Lung (tissue), 12 donors: Measurements from ENCODE around the gene PFDN1. TPM values are rescaled to one million over a fixed set of nuclear protein-coding genes. Genes with fewer than 3 reads are reported as not detected.

Source experiments
- ATAC-seq: fragments of 200-7000 bp; cut with Tn5 transposase; one replicate; pipeline ENCODE4 v1.9.1; 2020; ENCODE audit warnings: moderate number of reproducible peaks; ENCODE audit not compliant: insufficient read depth, low FRiP score
- DNase-seq, 3 donors: peaks; one replicate each; pipeline ENCODE4 v3.0.0-alpha.2; 2013 to 2017
- H3K27ac ChIP-seq, 2 donors: one replicate each; pipeline ENCODE4 v1.5.1; 2013; ENCODE audit warnings: mild to moderate bottlenecking in 2 of 2, moderate library complexity in 2 of 2, control low read depth in 1 of 2, inconsistent platforms in 1 of 2, low read depth in 1 of 2, low read length in 1 of 2
- H3K27me3 ChIP-seq, 3 donors: one replicate each; pipeline ENCODE4 v1.5.1; 2013; ENCODE audit warnings: low read length in 2 of 3; ENCODE audit not compliant: control insufficient read depth in 3 of 3, insufficient read depth in 3 of 3
- H3K36me3 ChIP-seq, 4 donors: one replicate each; pipeline ENCODE4 v1.5.1; 2013; ENCODE audit warnings: low read length in 4 of 4, mild to moderate bottlenecking in 1 of 4, moderate library complexity in 1 of 4; ENCODE audit not compliant: control insufficient read depth in 4 of 4, insufficient read depth in 4 of 4
- H3K4me1 ChIP-seq, 5 donors: one replicate each; pipeline ENCODE4 v1.5.1; 2013; ENCODE audit warnings: low read length in 5 of 5, mild to moderate bottlenecking in 2 of 5, moderate library complexity in 1 of 5; ENCODE audit not compliant: control insufficient read depth in 5 of 5, insufficient read depth in 5 of 5
- H3K4me3 ChIP-seq: one replicate; pipeline ENCODE4 v1.5.1; 2013; ENCODE audit warnings: mild to moderate bottlenecking, control low read depth, moderate library complexity
- H3K9ac ChIP-seq, 2 donors: one replicate each; pipeline ENCODE4 v1.5.1; 2013; ENCODE audit warnings: low read length in 2 of 2, control low read depth in 1 of 2; ENCODE audit not compliant: insufficient read depth in 1 of 2
- H3K9me3 ChIP-seq, 4 donors: one replicate each; pipeline ENCODE4 v1.5.1; 2013; ENCODE audit warnings: low read length in 3 of 4, mild to moderate bottlenecking in 1 of 4, moderate library complexity in 1 of 4; ENCODE audit not compliant: control insufficient read depth in 4 of 4, insufficient read depth in 3 of 4
- WGBS, 2 donors: extraction: QIAGEN DNeasy Blood & Tissue Kit; methylation state at CpG; one replicate each; pipeline ENCODE4 v1.1.7; 2013; 5-methylcytosine and 5-hydroxymethylcytosine counted together
- polyA plus RNA-seq, 2 donors: library from polyadenylated mRNA; stranded (reverse); fragments of 200-250 nt; gene quantifications; one replicate each; pipeline ENCODE4 v1.2.1, GENCODE V29; 2013
- total RNA-seq, 2 donors: library from RNA; depleted of rRNA in 1 of 2; stranded (reverse); fragments of >200 nt in 1 of 2; gene quantifications; one replicate each; pipeline ENCODE4 v1.2.1, GENCODE V29; 2014 to 2021
- TF ChIP-seq, protein P1 (sequence below): IDR thresholded peaks from 2 replicates; pipeline ENCODE4 v1.5.1; 2012; ENCODE audit warnings: mild to moderate bottlenecking; ENCODE audit errors: control extremely low read depth, extremely low read depth
- donor health status: control.
- donor health status: control.
- donor health status: Bipolar disorder and iron deficiency.
- donor health status: healthy.
- donor health status: DM: yes; HTN: yes; CAD: no.

Gene PFDN1
- total and polyA plus RNA-seq, 4 donors: 42.0 to 108 (median 51.6) TPM

DNA sequence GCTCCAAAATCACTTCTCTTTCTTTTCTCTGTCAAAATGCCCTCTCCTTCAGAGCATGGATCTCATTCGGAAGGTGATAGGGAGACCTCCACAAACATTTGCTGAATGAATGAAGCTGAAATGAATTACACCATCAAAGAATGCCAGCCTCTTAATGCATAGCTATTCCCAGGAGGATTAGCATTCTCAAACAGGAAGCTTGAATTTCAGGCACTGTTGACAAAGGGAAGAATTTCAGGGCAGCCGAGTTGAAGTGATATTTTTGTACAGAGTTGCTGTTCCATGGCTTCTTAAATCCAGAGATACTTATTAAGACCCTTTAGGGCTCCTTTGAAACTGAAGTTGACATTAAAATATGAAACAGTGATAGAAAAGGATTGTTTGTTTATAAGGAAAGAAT lies 24.7 kb upstream of the PFDN1 start:
- Histone ChIP-seq H3K4me1 (peaks cover 12 to 31% (median 22%) of the 10 kb centered on the region in 5 donors), H3K36me3 (peaks cover 0 to 8% (median 0%) of the 10 kb centered on the region in 4 donors), H3K9ac (no peak overlapping the region), H3K27me3 (no peaks in the 10 kb centered on the region), H3K9me3 (no peaks in the 10 kb centered on the region), H3K4me3 (no peak overlapping the region), H3K27ac (no peak overlapping the region)
- peak in 2 of 3 donors; percentile 47 to 64 for DNase-seq
- no peak for ATAC-seq
- TF ChIP-seq, protein P1, sequence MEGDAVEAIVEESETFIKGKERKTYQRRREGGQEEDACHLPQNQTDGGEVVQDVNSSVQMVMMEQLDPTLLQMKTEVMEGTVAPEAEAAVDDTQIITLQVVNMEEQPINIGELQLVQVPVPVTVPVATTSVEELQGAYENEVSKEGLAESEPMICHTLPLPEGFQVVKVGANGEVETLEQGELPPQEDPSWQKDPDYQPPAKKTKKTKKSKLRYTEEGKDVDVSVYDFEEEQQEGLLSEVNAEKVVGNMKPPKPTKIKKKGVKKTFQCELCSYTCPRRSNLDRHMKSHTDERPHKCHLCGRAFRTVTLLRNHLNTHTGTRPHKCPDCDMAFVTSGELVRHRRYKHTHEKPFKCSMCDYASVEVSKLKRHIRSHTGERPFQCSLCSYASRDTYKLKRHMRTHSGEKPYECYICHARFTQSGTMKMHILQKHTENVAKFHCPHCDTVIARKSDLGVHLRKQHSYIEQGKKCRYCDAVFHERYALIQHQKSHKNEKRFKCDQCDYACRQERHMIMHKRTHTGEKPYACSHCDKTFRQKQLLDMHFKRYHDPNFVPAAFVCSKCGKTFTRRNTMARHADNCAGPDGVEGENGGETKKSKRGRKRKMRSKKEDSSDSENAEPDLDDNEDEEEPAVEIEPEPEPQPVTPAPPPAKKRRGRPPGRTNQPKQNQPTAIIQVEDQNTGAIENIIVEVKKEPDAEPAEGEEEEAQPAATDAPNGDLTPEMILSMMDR: no peak
- WGBS, 2 donors: 38 to 59% methylated on average over 2 of the region's 2 CpGs

DNA sequence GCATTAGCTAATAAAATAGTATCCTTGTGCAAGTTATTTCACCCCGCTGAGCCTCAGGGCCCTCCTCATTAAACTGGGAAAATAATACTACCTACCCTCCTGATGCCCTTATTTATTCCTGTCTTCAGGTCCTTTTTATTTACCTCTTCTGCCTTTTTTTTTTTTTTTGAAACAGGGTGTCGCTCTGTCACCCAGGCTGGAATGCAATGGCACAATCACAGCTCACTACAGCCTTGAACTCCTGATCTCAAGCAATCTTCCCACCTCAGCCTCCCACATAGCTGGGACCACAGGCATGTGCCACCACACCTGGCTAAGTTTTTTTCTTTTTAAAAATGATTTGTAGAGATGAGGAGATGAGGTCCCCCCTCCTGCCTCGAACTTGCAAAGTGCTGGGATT lies 22.6 kb upstream of the PFDN1 start:
- TF ChIP-seq, protein P1: no peak
- no peak overlapping the region for H3K27ac ChIP-seq
- no peaks in the 10 kb centered on the region for H3K36me3 ChIP-seq
- peaks cover 13 to 37% (median 25%) of the 10 kb centered on the region in 5 donors for H3K4me1 ChIP-seq
- ATAC-seq: no peak
- no peak for DNase-seq
- no peak overlapping the region for H3K9ac ChIP-seq
- H3K27me3 ChIP-seq: no peaks in the 10 kb centered on the region
- WGBS, 2 donors: 90 to 96% methylated on average over 3 of the region's 3 CpGs
- no peaks in the 10 kb centered on the region for H3K9me3 ChIP-seq
- H3K4me3 ChIP-seq: no peak overlapping the region

DNA sequence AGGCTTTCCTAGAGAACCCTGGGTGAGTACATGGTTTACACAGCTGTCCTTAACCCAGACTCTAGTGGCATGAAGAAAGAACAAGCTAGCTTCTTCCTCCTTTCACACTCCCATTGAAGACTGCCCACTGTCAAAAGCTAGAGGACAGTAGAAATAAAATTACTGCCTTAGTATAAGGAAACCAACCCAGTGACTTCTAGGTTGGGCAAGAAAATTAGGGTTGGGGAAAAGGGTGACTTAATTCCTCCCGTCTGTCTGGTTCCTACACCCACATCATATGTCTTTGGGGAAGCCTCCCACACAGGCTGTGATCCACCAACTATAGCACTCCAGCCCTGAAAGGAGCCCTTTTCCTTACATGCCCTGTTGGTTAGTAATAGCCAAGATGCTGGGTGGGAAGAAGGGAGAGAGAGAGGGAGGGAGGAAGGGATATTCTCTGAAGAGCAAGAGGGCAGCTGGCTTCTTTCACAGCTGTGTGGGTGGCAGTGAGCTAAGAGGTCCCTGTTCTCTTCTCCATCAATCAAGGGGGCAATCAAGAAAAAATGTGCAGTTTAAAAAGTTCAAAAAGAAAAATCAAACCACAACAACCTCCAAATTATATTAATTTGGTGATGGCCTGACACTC lies 21.8 kb upstream of the PFDN1 start:
- Histone ChIP-seq H3K27me3 (no peaks in the 10 kb centered on the region), H3K4me3 (no peak overlapping the region), H3K9ac (peak overlapping the region in 1 of 2 donors; percentile 5), H3K27ac (peak overlapping the region in 1 of 2 donors; percentile 26), H3K4me1 (peaks cover 13 to 37% (median 25%) of the 10 kb centered on the region in 5 donors), H3K9me3 (no peaks in the 10 kb centered on the region), H3K36me3 (no peaks in the 10 kb centered on the region)
- WGBS, 2 donors: 30 to 52% methylated on average over 1 of the region's 1 CpG
- peak in 2 of 3 donors; percentile 29 to 55 for DNase-seq
- ATAC-seq: peak; percentile 37
- TF ChIP-seq, protein P1: no peak
